Skin epidermis (tissue), 12 donors: ENCODE data around the gene BCO1.
A peak's percentile ranks its signal among the peaks of the same experiment; 100 is the strongest.

ENCODE experiments used
- H3K27ac ChIP-seq, 21 experiments: fragments of 200-600 bp; sonication (generic) in 11 of 21; one replicate each; pipeline ENCODE4 v1.5.0; 2020; ENCODE audit warnings: mild to moderate bottlenecking in 3 of 21, inconsistent platforms in 2 of 21, moderate library complexity in 2 of 21
- H3K4me3 ChIP-seq, 7 experiments: fragments of 200-600 bp; sonication (generic) in 2 of 7; one replicate each; pipeline ENCODE4 v1.5.0; 2020; ENCODE audit warnings: inconsistent platforms in 2 of 7, mild to moderate bottlenecking in 2 of 7, moderate library complexity in 1 of 7

Gene BCO1

DNA sequence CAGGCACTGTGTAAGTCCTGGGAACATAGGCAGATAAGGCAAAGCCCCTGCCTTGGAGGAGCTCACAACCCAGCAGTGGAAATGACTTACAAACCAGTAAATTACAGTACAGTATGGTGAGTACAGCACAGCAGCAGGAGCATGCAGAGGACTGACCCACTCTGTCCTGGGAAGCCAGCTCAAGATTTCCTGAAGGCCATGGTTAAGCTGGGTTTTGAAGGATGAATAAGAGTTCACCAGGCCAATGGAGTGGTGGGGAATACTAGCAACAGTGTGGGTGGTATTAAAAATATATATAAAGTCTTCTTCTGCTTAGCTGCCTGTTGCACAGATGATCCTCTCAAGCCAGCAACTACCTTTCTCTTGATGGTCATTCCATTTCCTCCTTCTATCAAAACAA is 73.3 kb downstream of the BCO1 start:
- H3K27ac ChIP-seq, result no peak overlapping the region
- no peak overlapping the region for H3K4me3 ChIP-seq

GRCh38 chr16:81313701-81314602 is 75.5 kb downstream of the BCO1 start:
- peak overlapping the region; percentile 63 to 99 (median 89) for H3K4me3 ChIP-seq
- peak overlapping the region in 19 of 21 experiments; percentile 1 to 98 (median 91) for H3K27ac ChIP-seq

DNA sequence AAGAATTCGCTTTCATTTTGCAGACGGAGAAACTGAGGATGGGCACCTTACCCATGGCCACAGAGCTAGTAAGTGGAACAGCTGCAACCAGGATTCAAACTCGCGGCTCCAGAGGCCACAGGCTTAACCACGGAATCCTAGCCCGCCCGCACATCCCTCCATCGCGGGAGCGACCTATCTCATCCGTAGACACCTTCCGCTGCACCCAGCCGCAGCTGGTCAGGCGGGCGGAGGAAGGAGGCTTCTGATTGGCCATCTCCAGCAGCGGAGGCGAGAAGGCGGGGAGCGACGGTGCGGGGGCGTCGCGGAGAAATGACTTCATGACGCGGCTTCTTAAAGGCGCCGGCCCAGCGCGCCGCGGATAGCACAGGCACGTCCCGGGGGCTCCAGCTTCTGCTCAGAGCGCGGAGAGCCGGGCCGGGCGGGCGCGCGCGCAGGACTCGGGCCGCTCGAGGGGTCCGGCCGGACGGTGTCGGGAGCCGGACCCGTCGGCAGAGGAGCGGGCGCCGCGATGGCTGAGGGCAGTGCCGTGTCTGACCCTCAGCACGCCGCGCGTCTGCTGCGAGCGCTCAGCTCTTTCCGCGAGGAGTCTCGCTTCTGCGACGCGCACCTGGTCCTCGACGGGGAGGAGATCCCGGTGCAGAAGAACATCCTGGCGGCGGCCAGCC is 76.2 kb downstream of the BCO1 start, which contains the start of gene GAN:
TSS of gene GAN (plus strand) at position 360 of the 668 bp plus-strand sequence. CDS start at position 512, 152 bp downstream.
- H3K27ac ChIP-seq, result peak within 1 kb of the TSS; percentile 56 to 98 (median 92)
- peak within 1 kb of the TSS; percentile 63 to 99 (median 89) for H3K4me3 ChIP-seq

GRCh38 chr16:81315271-81316175 is 77.0 kb downstream of the BCO1 start:
- peak overlapping the region; percentile 63 to 99 (median 89) for H3K4me3 ChIP-seq
- peak overlapping the region; percentile 56 to 98 (median 92) for H3K27ac ChIP-seq

GRCh38 chr16:81316176-81316496 is 77.6 kb downstream of the BCO1 start:
- peak overlapping the region; percentile 63 to 99 (median 89) for H3K4me3 ChIP-seq
- H3K27ac ChIP-seq, result peak overlapping the region in 16 of 21 experiments; percentile 79 to 98 (median 93)

DNA sequence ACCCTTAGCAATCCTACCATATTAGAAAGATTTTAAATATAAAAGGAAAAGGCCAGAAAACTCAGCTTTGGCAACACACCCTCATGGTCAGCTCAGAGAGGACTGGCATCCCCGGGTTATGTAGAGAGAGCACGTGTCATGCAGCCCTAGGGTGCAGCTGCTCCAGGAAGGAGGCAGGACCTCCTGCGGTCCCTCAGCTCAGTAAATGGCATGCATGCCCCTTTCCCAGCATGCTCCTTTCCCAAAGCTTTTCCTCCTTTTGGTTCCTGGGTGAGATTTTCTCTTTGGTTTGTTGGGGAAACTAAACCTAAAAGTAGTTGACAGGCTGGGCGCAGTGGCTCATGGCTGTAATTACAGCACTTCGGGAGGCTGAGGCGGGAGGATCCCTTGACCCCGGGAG is 80.2 kb downstream of the BCO1 start:
- Histone ChIP-seq H3K4me3 (no peak overlapping the region), H3K27ac (no peak overlapping the region)

GRCh38 chr16:81319221-81319912 is 80.9 kb downstream of the BCO1 start:
- Histone ChIP-seq H3K4me3 (no peak overlapping the region), H3K27ac (peak overlapping the region in 1 of 21 experiments; percentile 26)

GRCh38 chr16:81321039-81321438 is 82.5 kb downstream of the BCO1 start:
- Histone ChIP-seq H3K4me3 (no peak overlapping the region), H3K27ac (no peak overlapping the region)

DNA sequence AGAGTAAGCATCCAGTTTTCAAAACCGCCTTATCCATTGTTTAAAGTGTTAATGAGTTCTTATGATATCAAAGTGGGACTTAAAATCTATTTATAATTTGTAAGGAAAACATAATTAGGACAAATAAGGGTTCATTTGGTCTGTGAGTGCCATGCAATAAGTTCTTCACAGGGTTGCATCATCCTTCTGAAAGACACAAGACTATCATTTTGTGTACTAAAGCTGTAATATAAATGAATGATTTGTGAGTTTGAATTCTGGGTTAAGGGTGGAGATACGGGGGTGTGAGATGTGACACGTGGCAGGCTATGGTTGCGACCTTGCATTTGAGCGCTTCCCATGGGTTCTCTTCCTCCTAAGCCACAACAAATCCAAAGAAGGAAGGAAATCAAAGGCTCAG is 83.0 kb downstream of the BCO1 start:
- no peak overlapping the region for H3K4me3 ChIP-seq
- no peak overlapping the region for H3K27ac ChIP-seq

GRCh38 chr16:81324808-81325207 is 86.3 kb downstream of the BCO1 start:
- no peak overlapping the region for H3K27ac ChIP-seq
- no peak overlapping the region for H3K4me3 ChIP-seq

DNA sequence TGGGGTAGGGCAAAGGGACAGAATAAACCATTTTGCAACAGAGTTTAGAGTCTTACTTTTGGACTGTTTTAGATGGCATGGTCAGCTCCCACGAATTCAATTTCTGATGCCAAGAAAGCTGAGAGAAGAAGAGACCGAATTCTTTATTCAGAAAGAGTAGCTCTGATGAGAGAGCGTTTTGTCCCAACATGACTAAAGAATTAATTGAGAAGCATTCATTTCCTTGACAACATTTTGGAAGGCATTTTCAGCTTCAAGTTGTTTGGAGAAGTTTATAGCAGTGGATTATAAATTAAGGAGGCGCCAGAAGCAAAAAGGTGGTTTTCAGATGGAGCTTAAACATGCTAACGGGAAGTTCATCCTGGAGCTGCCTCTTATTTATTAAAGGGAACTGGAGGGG is 88.5 kb downstream of the BCO1 start:
- peak overlapping the region in 14 of 21 experiments; percentile 8 to 78 (median 52) for H3K27ac ChIP-seq
- no peak overlapping the region for H3K4me3 ChIP-seq

- Histone ChIP-seq H3K27ac (peak overlapping the region in 14 of 21 experiments; percentile 8 to 78 (median 52)), H3K4me3 (no peak overlapping the region)
These were observed 89.1 kb downstream of the BCO1 start for GRCh38 chr16:81327447-81328196.

DNA sequence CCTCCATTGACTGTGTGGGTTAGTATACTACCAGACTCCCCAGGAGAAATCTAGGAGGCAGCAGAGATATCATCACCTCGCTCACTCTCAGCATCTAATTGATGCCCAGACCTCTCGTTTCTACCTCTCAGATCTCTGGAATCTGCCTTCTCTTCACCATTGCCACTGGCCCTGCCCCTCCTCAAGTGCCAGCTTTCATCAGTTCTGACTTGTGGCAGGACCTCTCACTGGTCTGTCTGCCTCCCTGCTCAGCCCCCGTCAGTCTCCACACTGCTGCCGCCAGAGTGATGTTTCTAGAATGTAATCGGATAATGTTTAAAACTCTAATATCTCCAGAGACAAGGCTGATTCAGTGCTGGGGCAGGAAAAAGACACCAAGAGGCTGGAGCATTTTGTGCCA is 91.5 kb downstream of the BCO1 start:
- Histone ChIP-seq H3K4me3 (no peak overlapping the region), H3K27ac (no peak overlapping the region)

GRCh38 chr16:81333356-81333755 is 94.9 kb downstream of the BCO1 start:
- Histone ChIP-seq H3K4me3 (no peak overlapping the region), H3K27ac (no peak overlapping the region)

DNA sequence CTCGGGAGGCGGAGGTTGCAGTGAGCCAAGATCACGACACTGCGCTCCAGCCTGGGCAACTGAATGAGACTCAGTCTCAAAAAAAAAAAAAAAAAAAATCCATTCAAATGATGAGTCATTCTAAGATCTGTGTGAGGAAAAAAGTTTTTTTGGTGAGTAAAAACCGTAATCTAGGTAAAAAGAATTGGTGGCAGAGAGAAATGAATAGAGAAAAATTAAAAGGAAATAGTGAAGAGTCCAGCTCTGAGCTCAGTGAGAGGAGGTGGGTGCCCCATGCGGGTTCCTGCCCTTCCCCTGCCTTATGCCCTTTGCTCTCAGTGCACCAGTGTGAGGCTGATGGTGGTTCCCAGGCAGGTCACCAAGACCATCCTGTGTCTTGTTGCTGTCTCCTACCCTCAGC is 97.2 kb downstream of the BCO1 start:
- Histone ChIP-seq H3K27ac (no peak overlapping the region), H3K4me3 (no peak overlapping the region)

GRCh38 chr16:81337097-81337496 is 98.6 kb downstream of the BCO1 start:
- H3K27ac ChIP-seq, result no peak overlapping the region
- no peak overlapping the region for H3K4me3 ChIP-seq
